ENCODE measurements around the gene PRR23A. TPM values are rescaled to one million over a fixed set of nuclear protein-coding genes. Genes with fewer than 3 reads are reported as not detected.

Gene PRR23A
- total and polyA plus RNA-seq, 2 of the 8 experiments (the other 6 are each of a cell fraction or from before 2014, with no cell fraction given) = not detected

DNA sequence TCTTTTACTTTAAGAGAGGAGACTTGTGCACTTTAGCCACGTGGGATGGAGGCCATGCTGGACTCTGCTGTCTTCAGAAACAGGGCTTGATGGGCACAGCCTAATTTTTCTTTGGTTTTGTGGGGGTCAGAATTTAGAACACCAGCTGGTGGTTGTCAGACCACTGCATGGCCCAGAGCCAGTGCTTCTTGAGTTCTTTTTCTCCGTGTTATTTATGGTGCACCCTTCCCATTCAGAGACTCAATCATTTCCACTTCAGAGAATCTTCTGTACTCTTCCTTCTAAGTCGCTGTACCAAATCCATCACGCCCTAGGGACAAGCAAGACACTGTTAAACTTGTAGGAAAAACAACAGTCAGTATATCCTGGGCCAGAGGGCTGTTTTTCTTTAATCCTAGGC lies 20.1 kb downstream of the PRR23A start:
- no peaks in the 10 kb centered on the region for H3K4me1 ChIP-seq (replicated peaks in 1 of 4; ENCODE audit: control insufficient read depth in 3 of 4, insufficient read depth in 4 of 4, low read length in 3 of 4)
- no peak overlapping the region for H3K4ac ChIP-seq (replicated peaks; ENCODE audit: insufficient read length, low read depth, low read length)
- no peak overlapping the region for H4K91ac ChIP-seq (replicated peaks; ENCODE audit: insufficient read length, low read length)
- H3K36me3 ChIP-seq (ENCODE audit: control insufficient read depth in 2 of 4, insufficient read depth in 4 of 4, low read length in 3 of 4) = no peaks in the 10 kb centered on the region
- H4K20me1 ChIP-seq (replicated peaks in 1 of 2; ENCODE audit: control insufficient read depth in 1 of 2, insufficient read depth in 2 of 2, low read length in 2 of 2) = no peaks in the 10 kb centered on the region
- no peaks in the 10 kb centered on the region for H3K79me1 ChIP-seq (ENCODE audit: low read depth, low read length)
- no peak overlapping the region for H2AK5ac ChIP-seq (ENCODE audit: low read depth, low read length)
- H4K5ac ChIP-seq (ENCODE audit: insufficient read length, low read depth, low read length) = no peak overlapping the region
- no peak overlapping the region for H2BK20ac ChIP-seq (ENCODE audit: low read length)
- POLR2A ChIA-PET (ENCODE audit: partially characterized antibody) = no interaction called here
- no peak overlapping the region for H2AFZ ChIP-seq (ENCODE audit: low read length)
- H2BK5ac ChIP-seq (ENCODE audit: low read depth, low read length) = no peak overlapping the region
- no peak overlapping the region for H2BK12ac ChIP-seq (ENCODE audit: low read depth, low read length)
- no peak overlapping the region for H2BK120ac ChIP-seq (replicated peaks; ENCODE audit: low read depth, low read length)
- FAIRE-seq = no peak
- 75% methylated on average over 4 of the region's 4 CpGs; no CpG with 5 or more reads in 1 of the 2 experiments for WGBS, 2 experiments (ENCODE audit: extremely low coverage in 1 of 2, insufficient coverage in 1 of 2, insufficient read length in 1 of 2, insufficient replicate concordance in 2 of 2, low coverage in 1 of 2, low lambda C conversion rate in 2 of 2, missing lambda C conversion rate in 1 of 2)
- no peak overlapping the region for H3K18ac ChIP-seq (ENCODE audit: extremely low read depth, low read length)
- no peak for DNase-seq (ENCODE audit: low read depth in 1 of 2, low spot score in 2 of 2)
- TF ChIP-seq ZNF274 (IDR thresholded peaks at IDR 0.05; ENCODE audit: borderline replicate concordance, extremely low read depth, low read length) (no peak), SP2 (IDR thresholded peaks at IDR 0.05; ENCODE audit: low read length) (no peak), BACH1 (IDR thresholded peaks at IDR 0.05; ENCODE audit: low read length) (no peak), KDM1A (IDR thresholded peaks at IDR 0.05; ENCODE audit: borderline replicate concordance, low read length) (no peak), CTBP2 (IDR thresholded peaks at IDR 0.05; ENCODE audit: borderline replicate concordance, insufficient read depth, insufficient read length, low read length) (no peak), POLR2AphosphoS5 (IDR thresholded peaks at IDR 0.05; ENCODE audit: low read depth, low read length) (no peak)
- no peak overlapping the region for H3K27ac ChIP-seq (ENCODE audit: low read depth, low read length)
- no peak overlapping the region for H3K14ac ChIP-seq (ENCODE audit: insufficient read length)
- no peak overlapping the region for H4K8ac ChIP-seq (ENCODE audit: extremely low read depth, insufficient read depth, low read length)
- no peaks in the 10 kb centered on the region for H3K79me2 ChIP-seq (ENCODE audit: control insufficient read depth in 1 of 2, insufficient read depth in 2 of 2, low read length in 2 of 2)
- no peak overlapping the region for H3K4me2 ChIP-seq (ENCODE audit: insufficient read depth in 1 of 2, low read depth in 2 of 2, low read length in 2 of 2)
- H3K23me2 ChIP-seq (ENCODE audit: low read depth, low read length) = no peaks in the 10 kb centered on the region
- H3K23ac ChIP-seq (ENCODE audit: insufficient read length) = no peak overlapping the region
- H3K56ac ChIP-seq (replicated peaks; ENCODE audit: insufficient read length, low read depth, low read length) = no peak overlapping the region
- H3K27me3 ChIP-seq (replicated peaks in 1 of 4; ENCODE audit: control insufficient read depth in 3 of 4, extremely low read depth in 1 of 4, insufficient read depth in 3 of 4, low read length in 3 of 4) = no peaks in the 10 kb centered on the region
- H3K9me3 ChIP-seq (ENCODE audit: insufficient read depth in 2 of 2, low read depth in 1 of 2, low read length in 1 of 2) = no peaks in the 10 kb centered on the region
- CTCF ChIA-PET (ENCODE audit: partially characterized antibody) = interaction anchor here (1.1 kb wide), 1 partner anchor 11 kb away, joined by 3 read pairs; no protein-coding TSS in a partner anchor
- no peak overlapping the region for H3K4me3 ChIP-seq (ENCODE audit: extremely low read depth in 1 of 4, insufficient read depth in 2 of 4, low read depth in 3 of 4, low read length in 4 of 4)
- no peak overlapping the region for H3K9ac ChIP-seq (replicated peaks in 1 of 4; ENCODE audit: extremely low read depth in 1 of 4, low read depth in 3 of 4, low read length in 3 of 4)
- no peak overlapping the region for H2BK15ac ChIP-seq (ENCODE audit: low read length)

Data from H1 (cell line).